Myometrial cell (primary cell): ENCODE data around the gene OPN1SW. TPM values are rescaled to one million over a fixed set of nuclear protein-coding genes. Genes with fewer than 3 reads are reported as not detected.

Experiments used
- total RNA-seq: library from RNA; depleted of rRNA; stranded (reverse); fragments of >200 nt; gene quantifications from 2 replicates; pipeline ENCODE4 v1.2.3, GENCODE V29; 2015

The OPN1SW gene, protein sequence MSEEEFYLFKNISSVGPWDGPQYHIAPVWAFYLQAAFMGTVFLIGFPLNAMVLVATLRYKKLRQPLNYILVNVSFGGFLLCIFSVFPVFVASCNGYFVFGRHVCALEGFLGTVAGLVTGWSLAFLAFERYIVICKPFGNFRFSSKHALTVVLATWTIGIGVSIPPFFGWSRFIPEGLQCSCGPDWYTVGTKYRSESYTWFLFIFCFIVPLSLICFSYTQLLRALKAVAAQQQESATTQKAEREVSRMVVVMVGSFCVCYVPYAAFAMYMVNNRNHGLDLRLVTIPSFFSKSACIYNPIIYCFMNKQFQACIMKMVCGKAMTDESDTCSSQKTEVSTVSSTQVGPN
- not detected in 2 replicates for total RNA-seq

DNA sequence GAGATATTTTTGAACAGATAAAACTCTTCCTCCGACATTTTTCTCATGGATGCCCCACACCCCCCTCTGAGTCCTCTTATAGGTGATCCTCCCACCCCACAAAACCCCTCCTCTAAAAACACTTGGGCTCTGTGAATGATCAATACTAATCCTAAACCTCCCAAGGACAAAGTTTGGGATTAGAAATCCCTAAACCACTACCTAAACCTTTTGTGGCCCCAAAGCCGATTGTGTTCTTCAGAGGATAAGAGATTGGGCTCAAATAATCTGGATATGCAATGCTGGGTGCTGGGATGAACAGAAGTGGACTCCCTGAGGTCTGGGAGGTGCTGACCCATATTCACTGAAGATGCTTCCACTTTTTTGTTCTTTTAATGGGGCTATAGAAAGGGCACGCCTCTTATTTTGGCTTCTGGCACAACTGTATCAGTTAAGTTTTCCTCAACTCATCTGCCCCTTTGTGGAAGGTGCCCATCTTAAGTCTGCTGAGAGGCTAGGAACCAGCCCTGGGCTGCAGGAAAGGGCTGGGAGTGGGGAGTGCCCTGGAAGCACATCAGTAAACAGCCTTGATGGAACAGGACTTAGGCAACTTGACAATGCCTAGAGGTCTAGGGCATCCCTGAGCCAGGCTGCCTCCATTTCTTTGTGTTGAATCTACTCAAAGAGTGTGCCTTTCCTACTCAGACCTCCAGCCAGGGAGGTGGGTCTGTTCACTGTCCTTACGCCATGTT is at the start of gene OPN1SW:
Gene OPN1SW, minus strand, starts transcription at position 51 of the 731 bp plus-strand sequence. Its CDS starts 13 bp downstream, at position 38.

DNA sequence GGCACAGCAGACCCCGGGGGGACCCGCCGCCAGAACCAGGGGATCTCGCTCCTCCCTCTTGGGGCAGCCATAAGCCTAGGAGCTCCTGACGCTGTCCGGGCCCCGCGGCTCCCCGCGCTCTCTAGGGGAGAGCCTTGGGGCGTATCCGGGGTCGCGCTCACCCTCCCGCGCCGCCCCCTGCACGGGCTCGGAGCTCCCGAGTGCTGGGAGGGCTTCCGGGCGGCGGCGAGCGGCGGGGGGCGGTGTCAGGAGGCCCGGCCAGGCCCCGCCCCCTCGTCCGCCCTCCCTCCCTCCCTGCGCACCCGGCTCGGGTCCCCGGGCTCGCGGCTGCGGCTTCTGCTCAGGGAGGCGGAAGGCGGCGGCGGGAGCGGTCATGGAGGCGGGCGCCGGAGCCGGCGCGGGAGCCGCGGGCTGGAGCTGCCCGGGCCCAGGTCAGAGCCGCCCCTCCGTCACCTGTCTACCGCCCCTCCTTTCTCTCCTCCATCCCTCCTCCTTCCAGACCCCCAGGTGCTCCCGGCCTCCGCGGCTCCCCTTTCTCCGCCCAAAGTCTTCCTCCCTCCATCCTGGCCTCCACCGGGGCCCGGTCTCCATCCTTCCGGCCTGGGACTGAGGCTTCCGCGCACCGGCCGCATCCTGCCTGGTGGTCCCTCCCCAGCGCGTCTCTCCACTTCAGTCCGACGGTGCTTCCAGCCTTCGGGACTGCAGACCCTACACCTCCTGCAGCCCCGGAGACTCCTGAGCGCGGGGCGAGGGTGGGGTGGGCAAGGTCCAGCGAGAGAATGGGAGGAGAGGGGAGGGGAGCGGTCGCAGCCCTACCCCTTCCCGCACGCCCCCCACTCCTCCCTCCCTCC is 15.8 kb upstream of the OPN1SW start, which contains the start of gene CCDC136:
Gene CCDC136, plus strand, starts transcription at position 848 of the 851 bp plus-strand sequence. CDS start 444 bp downstream, outside the sequence.

DNA sequence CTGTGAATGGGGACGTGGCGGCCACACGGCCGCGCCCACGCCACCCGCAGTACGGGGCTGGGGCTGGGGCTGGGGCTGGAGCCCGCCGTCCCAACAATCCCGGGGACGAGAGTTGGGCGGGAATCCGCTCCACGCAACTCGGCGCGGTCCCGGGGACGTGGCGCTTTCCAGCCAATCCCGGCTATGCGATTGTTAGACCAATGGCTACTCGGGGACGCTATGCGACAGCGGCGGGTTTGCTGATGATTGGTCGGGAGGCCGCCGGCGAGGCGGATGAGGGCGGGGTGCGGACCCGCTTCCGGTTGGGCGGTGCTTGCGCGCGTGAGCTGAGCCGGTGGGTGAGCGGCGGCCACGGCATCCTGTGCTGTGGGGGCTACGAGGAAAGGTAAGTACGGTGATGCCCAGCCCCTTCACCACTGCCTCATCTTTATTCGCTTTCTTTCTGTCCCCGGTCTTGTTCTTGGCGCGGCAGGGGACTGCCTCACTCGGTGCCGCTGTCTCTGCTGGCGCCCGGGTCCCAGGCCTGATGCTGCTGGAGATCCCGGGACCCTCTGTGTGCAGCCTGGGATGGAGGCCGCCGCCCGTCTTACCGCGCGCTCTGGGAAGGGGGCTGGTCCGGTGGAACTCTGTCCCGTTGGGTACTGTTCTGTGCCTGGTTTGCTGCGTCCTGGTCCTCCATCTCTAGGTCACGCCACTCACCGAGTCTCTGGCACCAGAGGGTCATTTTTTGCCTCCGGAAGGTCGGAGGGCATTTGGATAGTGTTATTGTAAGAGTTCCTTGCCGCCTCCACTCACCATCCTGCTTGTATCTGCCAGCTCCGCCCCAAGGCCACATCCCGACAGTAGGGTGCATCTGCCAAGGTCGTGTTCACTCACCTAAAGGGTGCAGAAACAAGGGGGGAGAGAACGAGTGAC is 36.3 kb downstream of the OPN1SW start, which contains the start of gene CALU:
Gene CALU, plus strand, starts transcription at position 312 of the 915 bp plus-strand sequence. CDS start 9,225 bp downstream, outside the sequence.

Other genes starting within 250 kb of the OPN1SW start
- gene GARIN1A, start 103.5 kb downstream of the OPN1SW start, total RNA-seq: not detected in 2 replicates
- 543 and 711 TPM in 2 replicates for gene CALU, start 36.4 kb downstream of the OPN1SW start, total RNA-seq
- gene CCDC136, start 16.2 kb upstream of the OPN1SW start, total RNA-seq: 3.7 and 6.6 TPM in 2 replicates
- 263 and 274 TPM in 2 replicates for gene FLNC, start 54.6 kb upstream of the OPN1SW start, total RNA-seq
- gene ATP6V1F, start 87.1 kb upstream of the OPN1SW start, total RNA-seq: 108 and 129 TPM in 2 replicates
- not detected in 2 replicates for gene KCP, start 134.9 kb upstream of the OPN1SW start, total RNA-seq
- 0.18 TPM in 1 of 2 replicates, not detected in the other for gene IRF5, start 162.1 kb upstream of the OPN1SW start, total RNA-seq